Stomach (tissue), 4 donors: Measurements from ENCODE around the gene AK4.

Source experiments
- CTCF ChIP-seq, 7 experiments: fragments of 450-650 bp in 4 of 7; fragments of 200-600 bp in 3 of 7; sonication (generic) in 3 of 7; IDR thresholded peaks; one replicate each; pipeline ENCODE4 v1.5.1; 2016 to 2019; ENCODE audit warnings: antibody characterized with exemption in 7 of 7, control low read depth in 2 of 7, mild to moderate bottlenecking in 1 of 7
- POLR2AphosphoS5 ChIP-seq, 3 donors: sonication (generic); formaldehyde crosslinking; IDR thresholded peaks; one replicate each; pipeline ENCODE4 v1.6.1; 2016; ENCODE audit warnings: antibody characterized with exemption in 3 of 3

- TF ChIP-seq POLR2AphosphoS5 (IDR thresholded peaks at IDR 0.05) (no peak), CTCF (IDR thresholded peaks at IDR 0.05) (no peak)
Measured at GRCh38 chr1:65146908-65147423, 1.0 kb upstream of the AK4 start.
